HG03280 (cell line): ENCODE measurements around the gene ANKDD1A.
A peak's percentile ranks its signal among the peaks of the same experiment; 100 is the strongest.

Source experiments
- ATAC-seq: cut with Tn5 transposase; IDR thresholded peaks from one replicate; pipeline ENCODE4 v1.9.1; 2021; ENCODE audit warnings: mild to moderate bottlenecking, moderate library complexity; ENCODE audit not compliant: unreplicated experiment

Gene ANKDD1A

DNA sequence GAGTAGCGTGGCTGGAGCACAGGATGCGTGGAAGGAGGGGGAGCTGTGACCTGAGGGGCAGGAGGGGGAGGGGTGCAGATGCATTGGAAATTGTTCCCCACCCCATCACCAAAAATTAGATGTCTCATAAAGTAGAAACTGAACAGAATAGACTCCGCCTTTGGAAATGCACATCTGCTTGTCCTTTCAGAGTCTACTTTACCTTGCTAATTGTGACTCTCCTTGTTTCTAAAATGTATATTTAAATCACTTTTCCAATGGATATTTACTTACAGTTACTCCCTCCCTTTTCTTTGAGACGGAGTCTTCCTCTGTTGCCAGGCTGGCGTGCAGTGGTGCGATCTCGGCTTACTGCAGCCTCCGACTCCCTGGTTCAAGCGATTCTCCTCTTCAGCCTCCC, 47.4 kb downstream of the ANKDD1A start:
- ATAC-seq, result no peak

DNA sequence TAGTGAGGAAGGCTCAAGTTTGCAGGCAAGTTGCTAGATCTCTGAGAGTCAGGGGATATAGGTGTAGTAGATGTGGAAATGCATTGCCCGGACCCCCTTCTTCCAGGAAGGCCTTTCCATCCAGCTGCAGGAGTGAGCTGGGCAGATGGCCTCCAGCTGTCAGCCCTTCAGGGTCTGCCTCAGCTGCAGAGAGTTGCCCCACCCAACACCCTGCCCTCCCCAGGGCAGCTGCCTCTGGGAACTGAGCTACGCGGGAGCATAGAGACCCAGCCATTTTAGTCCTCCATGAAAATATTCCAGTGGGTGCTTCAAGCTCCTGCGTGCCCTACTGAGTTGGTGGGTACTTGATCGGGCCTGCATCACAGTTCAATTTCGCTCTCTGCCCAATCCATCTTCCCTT, 48.5 kb downstream of the ANKDD1A start:
- ATAC-seq, result no peak

DNA sequence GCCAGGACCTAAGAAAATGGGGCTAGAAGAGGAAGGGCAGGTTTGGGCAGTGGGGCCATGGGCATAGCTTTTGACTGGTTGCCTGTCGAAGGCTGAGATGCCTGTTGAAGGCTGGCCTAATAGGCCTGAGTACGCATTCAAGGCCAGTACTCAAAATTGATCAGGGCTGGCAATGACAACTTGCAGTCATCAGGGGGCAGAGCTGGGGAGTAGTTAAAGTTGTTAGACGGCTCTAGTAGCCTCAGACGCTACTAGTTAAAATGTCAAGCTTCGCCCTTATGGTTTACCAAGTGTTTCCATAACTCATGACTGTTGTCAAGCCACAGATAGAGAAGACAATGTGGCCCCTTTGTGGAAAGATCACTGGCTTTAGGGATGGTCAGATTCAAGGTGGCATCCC, 49.3 kb downstream of the ANKDD1A start:
- ATAC-seq, result no peak

DNA sequence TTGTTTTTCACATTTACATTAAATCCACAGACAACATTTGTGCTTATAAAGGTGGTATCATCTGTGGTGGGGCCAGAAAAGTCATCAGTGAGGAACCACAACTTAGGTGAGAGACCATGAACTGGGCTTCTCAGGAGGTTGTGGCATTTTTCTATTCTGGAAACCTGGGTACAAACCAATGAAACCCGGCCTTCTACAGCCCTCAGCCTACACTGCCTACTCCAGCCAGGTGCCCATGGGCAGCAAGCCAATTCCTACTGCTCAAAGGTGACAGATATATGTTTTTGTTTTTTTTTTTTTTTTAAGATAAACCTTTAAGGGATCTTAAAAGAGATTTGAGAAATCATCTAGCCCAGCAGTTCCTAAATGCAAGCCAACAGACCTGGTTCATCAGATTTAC, 57.7 kb downstream of the ANKDD1A start:
- ATAC-seq, result no peak

DNA sequence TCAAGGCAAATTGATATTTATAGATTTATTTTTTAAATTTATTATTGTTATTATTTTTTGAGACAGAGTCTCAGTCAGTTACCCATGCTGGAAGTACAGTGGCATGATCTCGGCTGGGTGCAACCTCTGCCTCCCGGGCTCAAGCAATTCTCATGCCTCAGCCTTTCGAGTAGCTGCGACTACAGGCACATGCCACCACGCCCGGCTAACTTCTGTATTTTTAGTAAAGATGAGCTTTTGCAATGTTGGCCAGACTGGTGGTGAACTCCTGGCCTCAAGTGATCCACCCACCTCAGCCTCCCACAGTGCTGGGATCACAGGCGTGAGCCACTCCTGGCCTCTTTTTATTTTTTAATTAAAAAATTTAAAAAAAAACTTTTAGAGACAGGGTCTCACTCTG, 59.0 kb downstream of the ANKDD1A start:
- ATAC-seq, result no peak

DNA sequence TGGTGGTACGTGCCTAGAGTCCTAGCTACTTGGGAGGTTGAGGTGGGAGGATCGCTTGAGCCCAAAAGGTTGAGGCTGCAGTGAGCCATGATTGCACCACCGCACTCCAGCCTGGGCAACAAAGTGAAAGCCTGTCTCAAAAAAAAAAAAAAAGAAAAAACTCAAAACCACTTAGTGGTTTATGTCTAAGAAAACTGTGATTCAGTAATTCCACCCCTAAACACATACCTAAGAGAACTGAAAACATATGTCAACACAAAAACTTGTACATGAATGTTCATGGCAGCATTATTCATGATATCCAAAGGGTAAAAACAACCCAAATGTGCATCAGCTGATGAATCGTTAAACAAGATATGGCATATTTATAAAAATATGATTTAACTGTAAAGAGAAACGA, 63.7 kb downstream of the ANKDD1A start:
- ATAC-seq, result no peak

DNA sequence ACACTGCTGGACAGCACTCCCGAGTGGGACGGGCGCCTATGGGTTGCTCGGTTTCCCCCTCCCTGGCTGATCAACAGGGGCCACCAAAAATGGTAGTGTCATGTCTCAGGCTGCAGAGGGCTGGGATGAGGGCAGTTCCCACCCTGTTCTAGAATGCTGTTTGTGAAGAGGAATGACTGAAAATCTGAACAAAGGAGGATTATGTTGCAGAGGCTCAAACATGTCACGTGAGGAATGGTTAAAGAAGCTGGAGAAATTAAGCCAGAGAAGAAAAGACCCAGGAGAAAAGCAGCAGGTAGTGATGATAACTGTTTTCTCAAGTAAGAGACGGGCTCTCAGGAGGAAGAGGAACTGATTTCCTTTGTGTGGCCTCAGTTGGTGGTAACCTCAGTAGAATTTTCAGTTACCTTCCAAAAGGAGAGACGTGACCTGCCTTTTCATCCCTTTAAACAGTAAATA, 67.6 kb downstream of the ANKDD1A start:
- ATAC-seq, result no peak

DNA sequence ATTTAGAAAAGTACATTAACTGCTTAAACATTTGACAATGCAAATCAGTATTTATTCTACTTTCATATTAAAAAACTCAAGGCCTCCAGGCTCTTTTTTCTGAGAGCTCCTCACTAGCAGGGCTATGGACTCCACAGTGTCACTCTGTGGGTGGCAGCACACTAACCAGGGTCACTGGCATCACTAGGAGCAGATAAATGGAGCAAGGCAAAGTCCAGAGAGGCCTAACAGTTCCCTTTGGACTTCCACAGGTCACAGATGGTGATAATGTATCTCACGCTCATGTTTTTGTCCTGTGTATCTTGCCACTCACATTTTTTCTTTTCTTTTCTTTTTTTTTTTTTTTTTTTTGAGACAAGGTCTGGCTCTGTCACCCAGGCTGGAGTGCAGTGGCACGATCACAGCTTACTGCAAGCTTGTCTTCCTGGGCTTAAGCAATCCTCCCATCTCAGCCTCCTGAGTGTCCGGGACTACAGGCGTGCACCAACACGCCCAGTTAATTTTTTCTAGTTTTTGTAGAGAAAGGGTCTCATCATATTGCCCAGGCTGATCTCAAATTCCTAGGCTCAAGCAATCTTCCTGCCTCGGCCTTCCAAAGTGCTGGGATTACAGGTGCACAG, 70.2 kb downstream of the ANKDD1A start:
- ATAC-seq, result no peak

DNA sequence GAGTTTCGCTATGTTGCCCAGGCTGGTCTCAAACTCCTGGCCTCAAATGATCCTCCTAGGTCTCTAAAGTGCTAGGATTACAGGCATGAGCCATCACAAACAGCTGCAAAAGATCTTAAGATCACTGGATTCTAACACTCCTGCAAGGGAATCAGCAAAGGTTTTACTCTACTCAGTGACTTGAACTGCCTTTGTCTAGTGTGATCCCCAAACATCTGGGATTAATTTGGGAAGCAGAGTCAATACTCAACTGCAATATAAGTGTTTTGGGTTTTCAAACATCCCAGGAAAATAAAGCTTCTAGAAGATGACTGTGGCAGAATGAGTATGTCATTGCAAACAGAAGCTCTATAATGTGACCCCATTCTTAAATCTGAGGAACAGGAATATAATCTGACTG, 70.8 kb downstream of the ANKDD1A start:
- no peak for ATAC-seq

DNA sequence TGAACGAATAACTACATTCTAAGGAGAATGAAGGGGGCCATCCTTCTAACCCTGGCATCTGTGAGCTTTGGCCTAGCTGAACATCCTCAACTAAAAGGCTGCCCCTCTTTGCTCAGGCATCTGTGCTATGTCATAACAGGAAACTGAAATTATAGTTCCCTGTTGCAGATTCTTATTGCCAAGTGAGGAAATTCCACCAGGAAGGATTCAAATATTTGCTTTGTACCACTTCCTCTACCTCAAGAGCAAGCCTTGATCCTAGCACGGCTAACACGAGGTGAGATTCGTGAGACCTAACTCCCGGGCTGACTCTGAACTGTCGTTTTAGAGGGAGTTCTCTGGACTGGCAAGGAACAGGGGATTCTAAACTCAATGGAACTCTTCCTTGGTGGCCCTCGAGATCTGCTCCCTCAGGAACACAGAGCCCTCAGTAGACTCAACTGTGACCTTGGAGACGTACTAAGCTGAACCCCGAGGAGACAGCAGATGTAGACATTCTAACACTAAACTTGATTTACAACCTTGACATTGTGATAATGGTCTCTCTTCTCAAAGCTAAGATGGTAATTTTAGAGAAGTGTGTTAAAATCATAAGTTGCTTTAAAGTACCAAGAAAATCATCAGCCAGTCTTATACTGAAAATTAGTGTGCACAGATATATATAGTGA, 73.8 kb downstream of the ANKDD1A start:
- ATAC-seq, result no peak

DNA sequence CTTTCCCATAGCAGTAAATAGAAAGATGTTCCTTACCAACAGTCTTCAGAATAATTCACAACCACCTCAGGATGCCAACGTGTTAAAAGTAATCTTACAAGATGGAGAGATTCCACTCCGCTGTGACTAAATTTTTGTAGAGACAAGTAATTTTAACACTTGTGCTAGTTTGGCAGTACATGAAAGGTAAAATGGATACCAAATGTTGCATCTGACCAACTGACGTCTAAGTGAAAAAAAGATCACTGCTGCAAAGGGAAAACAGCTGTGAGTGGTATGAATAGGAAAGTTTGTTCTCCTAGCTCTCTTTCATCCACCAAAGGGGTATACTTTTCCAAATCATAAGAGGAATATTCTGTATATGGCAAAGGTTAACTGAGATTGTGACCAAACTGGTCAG, 75.4 kb downstream of the ANKDD1A start:
- ATAC-seq, result no peak

DNA sequence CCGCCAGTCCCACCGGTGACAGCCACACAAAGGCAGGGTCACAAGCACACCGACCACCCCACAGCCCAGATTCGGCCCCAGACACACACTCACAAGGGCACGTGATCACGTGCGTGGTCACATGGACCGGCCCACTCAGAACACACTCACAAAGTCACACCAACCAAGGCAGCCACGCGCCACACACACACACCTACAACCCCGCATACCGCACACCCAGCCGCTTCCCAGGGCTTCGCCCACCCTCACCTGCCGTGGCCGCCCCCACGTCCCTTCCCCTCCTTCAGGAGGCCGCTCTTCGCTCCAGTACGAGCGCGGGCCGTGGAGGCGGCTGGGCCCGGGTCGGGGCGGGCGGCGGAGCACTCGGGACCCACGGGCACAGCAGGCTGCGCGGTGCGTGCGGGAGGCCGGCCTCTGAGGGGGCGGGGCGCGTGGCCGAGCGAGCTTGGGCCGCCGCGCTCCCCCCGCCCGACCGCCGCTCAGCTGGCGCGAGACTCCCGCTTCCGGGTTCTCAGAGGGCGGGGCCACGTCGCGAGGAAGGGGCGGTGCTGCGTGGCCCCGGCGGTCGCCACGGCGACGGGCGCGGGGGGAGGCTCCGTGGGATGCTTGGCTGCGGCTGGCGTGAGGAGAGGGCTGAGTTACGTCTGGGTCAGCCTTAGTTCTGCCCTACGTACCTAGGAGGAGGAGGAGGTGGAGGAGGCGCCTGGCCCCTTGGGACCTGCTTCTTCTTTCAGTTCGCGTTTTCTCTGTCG, 77.9 kb downstream of the ANKDD1A start, which contains the start of gene SPG21:
SPG21 (minus strand) TSS at position 499 of the 752 bp plus-strand sequence. CDS start 6,345 bp downstream, outside the sequence.
- peak; percentile 97 for ATAC-seq

DNA sequence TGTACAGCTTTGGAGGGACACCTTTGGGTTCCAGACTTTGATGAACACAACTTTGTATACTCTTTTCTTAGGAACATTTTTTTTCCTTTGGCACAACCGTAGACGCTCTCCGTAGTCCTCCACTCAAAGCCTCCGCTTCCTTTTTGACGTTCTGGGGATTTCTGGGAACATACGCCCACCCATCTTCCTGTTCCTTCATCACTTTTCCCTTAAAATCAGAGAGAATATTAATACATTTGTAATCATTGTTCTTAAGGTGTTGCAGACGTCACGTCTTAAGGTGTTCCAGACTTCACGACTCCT, 78.4 kb downstream of the ANKDD1A start:
- no peak for ATAC-seq

DNA sequence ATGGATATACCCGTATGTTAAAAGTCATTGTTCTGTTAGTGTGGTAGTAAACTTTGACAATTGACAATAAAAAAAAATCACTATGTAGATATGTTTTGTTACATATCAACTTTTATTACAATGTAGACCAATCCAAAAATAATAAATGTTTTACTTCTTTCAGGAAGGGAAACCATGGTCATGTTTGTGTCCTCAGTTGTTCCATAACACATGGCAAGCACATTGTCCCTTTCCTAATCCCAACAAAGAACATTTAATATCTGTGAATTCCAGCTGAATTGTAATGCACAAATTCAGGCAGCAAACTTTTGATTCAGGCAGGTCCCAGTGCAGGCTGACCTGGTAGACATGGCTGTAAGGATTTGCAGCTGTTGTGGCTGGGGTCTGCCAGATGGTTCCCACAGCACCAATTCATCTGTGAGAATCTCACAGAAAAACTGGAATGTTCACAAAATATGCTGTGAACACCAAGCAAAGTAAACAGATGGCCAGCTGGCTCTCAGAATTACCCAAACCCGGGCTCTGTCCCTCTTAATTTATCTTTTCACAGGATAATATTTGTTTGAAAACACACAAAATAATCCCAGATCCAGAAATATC, 79.9 kb downstream of the ANKDD1A start:
- no peak for ATAC-seq

DNA sequence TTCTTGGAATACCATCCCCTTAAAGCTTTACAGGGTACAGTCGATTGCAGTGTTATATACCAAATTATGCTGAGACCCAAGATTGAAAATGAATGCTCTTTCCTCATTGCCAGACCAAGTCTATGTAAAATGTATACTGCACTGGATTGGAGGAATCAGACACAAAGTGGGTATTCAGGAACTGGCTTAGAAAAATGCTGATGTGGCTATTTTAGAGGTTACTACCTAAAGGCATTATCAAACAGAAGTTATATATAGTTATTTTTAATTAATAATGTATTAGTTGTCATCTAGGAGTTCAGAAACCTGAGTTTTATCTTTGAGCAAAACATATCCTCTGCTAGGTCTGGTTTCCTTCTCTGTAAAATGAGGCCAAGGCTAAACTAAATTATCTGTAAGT, 81.6 kb downstream of the ANKDD1A start:
- no peak for ATAC-seq

DNA sequence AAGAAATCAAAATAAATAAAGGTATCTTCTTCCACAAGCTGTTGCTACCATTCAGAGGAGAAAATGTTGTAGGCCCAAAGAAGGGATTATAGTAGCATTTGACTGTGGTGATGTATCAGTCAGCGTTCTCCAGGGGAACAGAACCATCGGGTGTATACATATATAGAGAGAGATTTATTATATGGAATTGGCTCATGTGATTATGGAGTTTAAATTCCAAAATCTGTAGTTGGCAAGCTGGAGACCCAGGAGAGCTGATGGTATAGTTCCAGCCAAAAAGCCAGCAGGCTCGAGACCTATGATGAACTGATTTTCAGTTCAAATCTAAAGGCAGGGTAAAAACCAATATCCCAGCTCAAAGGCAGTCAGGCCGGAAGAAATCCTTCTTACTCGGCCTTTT, 85.4 kb downstream of the ANKDD1A start:
- ATAC-seq, result no peak

DNA sequence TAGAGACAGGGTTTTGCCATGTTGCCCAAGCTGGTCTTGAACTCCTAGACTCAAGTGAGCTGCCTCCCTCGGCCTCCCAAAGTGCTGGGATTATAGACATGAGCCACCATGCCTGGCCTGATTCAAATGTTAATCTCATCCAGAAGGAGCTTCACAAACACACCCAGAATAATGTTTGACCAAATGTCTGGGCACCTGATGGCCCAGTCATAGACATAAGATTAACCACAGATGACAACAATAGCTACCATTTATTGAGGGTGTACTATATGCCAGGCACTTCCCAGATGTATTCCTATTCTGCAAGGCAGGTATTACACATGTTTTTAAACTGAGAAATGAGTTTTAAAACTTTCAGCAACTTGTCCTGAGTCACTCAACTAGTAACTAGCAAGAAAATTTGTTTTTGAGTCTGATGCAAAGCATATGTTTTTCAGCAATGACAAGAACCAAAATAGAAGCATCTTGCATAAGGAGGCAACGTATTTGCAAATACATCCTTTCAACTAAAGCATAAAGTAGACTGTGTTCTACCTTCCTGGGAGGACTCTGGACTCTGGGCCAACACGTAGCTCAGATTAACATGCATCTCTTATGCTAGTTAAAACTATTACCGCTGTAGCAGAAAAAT, 86.2 kb downstream of the ANKDD1A start:
- ATAC-seq, result no peak

DNA sequence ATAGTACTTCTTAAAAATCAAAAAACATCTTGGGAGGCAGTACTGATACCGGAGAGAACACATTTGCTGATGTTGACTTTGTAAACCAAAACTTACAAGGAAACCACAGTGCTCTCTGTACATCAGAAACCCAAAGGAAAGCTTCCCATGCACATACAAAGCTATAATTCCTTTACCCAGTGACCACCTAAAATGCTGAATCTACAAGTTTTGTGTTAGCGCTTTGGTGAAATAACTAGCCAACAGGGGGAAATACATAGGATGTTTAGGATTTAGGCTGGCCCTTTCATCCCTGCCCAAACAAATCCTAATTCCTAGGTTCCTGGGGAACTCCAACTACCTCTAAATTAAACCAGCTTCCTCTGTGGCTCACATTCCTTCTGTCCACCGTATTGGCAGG, 93.3 kb downstream of the ANKDD1A start:
- ATAC-seq, result no peak

DNA sequence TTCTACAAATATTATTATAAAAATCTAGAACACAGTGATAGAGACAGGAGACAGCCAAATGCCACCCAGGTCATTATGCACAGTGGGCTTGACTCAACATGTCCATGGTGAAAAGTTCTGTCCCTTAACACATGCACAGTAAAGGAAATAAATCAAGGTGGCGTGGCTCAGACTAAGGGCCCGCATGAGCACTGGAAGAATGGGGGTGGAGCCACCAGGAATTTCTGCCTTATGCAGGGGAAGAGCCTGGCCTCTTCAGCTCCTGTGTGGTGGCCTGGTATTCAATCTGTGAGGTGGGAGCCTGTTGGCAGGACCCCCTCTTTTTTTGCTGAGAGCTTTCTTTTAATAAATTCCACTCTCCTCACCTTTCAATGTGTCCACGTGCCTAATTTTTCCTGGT, 95.2 kb downstream of the ANKDD1A start:
- no peak for ATAC-seq
